NCI-H1930 (cell line): ENCODE data around the gene SLC28A3.
A peak's percentile ranks its signal among the peaks of the same experiment; 100 is the strongest.

Source experiments
- DNase-seq, 2 experiments: peaks; one replicate each; lab custom pipeline; 2025; lab: John Stamatoyannopoulos, UW

The SLC28A3 gene

DNA sequence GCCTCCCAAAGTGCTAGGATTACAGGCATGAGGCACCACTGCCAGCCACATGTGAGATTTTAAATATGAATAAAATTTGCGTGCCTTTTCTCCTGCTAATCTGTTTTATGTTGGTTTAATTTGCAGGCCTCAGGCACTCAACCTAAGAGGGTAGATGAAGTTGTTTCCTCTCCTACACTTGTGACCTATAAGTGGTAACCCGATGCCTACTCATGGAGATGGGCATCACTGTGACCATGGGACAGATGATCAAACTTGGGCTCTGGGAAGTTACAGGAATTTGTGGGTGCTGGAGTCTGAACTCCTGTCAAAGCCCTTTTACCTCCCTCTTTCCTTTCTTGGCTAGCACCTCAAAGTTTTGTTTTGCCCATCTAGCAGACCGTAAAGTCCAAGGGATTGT lies 1.1 kb downstream of the SLC28A3 start:
- no peak for DNase-seq

DNA sequence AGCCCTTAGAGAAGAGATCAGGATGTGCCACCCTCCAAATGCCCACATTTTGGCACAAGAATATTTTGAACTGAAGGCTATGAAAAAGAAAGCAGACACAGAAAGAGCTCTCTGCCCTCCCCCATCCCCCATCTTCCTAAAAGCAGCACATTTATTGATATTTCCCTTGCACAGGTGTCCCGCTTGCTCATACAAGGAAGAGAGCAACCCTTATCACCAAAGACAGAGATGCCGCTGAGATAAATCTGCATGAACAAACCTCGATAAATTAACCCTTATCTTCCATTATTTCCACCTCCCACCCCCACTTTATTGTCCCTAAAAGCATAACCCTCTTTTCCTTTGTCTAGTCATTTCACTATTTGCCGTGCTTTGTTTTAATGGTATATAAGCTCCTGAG lies 1.8 kb downstream of the SLC28A3 start:
- no peak for DNase-seq

DNA sequence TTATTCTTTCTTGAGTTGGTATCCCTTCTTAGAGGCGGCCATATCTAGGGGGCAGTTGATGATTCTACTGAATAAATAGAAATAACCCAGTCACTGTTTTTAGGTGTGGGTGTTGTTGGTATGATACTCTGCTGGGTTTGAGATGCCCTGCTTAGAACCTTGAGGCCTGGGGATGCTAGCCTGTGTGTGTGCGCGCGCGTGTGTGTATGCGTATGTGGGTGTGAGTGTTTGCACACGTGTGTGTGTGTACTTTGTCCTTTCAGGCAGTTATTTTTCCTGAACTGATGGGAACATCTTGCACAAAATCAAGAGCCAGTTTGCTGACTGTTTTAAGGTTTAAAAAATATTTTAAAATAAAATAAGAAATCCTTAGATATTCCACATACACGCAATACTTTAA lies 3.3 kb downstream of the SLC28A3 start:
- no peak for DNase-seq

GRCh38 chr9:84331119-84331809 lies 9.3 kb downstream of the SLC28A3 start:
- DNase-seq: no peak

DNA sequence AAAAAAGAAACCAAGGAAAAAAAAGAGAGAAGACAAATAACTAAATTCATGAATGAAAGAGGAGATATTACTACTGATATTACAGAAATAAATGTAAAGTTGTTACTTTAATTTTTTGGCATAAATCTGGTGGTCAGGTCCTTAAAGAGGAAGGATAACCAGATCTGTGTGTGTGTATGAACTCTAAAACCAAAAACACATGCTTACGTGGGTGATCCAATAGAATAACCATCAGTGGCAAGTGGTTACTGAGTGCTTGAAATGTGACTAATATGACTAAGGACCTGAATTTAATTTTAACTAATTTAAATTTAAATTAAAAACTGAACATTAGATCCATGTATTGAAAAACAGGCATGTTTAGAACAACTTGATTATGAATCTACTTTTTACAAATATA lies 10.3 kb downstream of the SLC28A3 start:
- DNase-seq: no peak

- DNase-seq: no peak
Observed at GRCh38 chr9:84327184-84327583, 13.4 kb downstream of the SLC28A3 start.

GRCh38 chr9:84325347-84325973 lies 15.1 kb downstream of the SLC28A3 start:
- no peak for DNase-seq

DNA sequence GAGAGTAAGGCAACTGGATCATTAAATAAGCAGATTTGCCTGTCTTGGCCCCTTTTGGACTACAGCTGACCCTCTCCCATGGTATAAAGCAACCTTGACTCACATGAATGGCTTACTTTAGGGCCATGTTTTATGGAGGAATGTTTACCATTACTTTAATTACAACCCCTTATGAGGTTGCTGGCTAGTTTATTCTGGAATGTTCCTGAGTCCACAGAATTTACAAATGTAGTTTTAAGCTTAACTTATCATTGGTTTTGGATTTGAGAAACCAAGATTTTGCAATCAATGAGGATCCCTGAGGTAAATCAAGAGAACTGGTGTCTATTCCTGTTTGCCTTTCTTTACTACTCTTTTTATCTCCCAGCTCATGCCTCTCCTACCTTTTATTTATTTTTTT lies 15.7 kb downstream of the SLC28A3 start:
- DNase-seq: no peak

DNA sequence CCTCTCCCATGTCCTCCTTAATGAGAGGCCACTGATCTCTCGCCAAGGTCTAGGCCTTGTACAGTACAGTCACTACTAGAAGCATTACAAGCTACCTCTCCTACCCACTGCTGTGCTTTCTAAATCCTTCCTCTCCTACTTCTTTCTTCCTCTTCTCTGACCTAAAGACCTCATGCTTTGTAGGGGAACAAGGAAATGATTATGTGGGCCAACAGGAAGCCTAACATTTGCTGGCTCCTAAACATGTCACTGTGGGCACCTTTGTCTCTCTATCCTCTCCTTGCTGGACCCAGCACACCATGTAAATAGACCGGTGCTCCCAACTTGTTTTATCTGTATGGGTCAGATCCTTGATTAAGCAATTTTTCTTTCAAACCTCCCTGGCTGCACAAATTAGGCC lies 16.7 kb downstream of the SLC28A3 start:
- DNase-seq: no peak

- DNase-seq: no peak
Observed at GRCh38 chr9:84322828-84323227, 17.7 kb downstream of the SLC28A3 start.

GRCh38 chr9:84320231-84320630 lies 20.3 kb downstream of the SLC28A3 start:
- no peak for DNase-seq

- DNase-seq: no peak
Observed at GRCh38 chr9:84319632-84320031, 20.9 kb downstream of the SLC28A3 start.

DNA sequence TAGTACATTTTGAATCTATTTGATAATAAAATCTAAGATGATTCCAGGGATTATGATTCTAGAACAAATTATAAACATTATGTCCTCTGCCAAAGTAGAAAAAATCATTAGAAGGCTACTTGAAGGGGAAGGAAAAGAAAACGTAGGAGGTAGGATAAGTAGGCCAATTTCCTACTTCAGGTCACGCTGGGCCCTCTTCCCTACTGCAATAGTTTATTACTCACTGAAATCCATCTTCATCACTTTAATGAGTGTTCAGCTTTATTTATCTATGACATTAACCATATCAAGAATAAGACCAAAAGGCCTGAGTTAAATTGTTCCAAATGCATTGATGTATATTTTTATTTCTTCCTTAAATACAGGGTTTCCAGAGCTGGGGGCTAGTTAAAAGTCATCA lies 21.6 kb downstream of the SLC28A3 start:
- no peak for DNase-seq

DNA sequence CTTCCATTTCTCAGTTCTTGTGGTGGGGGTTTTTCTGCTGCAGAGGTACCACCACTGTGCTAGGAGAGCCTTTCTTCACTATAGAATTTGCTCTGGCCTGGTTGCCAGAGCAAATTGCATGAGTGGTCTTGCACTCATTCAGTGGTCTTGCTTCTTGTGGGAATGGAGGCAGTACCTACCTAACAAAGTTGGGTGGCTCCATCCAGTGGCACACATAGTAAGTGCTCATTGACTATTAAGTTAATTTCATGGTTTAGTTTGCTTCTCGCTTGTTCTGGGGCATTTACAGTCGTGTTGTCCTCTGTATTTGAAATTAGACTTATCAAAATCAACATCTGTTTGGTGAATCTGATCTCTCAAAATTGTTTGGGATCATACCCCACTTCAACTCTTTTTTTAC lies 23.0 kb downstream of the SLC28A3 start:
- peak in 1 of 2 experiments; percentile 4 for DNase-seq

DNA sequence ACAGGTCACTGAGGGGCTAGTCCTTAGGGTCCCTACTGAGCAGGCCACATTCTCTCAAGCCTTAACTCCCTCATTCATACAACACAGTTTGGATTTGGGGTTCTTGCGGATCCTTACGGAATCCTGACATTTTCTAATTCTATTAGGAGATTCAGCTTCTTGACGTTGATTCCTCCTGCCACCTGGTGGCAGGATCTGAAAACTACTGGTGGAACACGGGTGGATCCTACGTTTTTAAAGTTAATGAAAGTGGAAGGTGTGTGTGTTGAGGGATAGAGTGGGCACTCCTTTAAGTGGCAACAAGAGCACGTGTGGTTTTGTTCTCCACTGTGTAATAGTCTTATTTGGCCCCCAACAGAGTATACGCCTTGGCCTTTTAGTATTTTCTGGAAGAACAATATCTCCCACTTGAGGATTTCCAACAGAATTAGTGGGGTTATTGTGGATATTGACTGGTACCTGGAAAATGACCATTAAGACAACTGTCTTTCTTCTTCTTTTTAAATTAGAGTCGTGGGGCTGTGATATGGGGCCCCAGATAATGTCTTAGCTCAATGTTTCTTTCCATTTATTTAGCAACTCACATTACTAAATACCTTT lies 25.2 kb downstream of the SLC28A3 start:
- peak; percentile 42 to 56 for DNase-seq

- DNase-seq: no peak
Observed at GRCh38 chr9:84314306-84314705, 26.3 kb downstream of the SLC28A3 start.

DNA sequence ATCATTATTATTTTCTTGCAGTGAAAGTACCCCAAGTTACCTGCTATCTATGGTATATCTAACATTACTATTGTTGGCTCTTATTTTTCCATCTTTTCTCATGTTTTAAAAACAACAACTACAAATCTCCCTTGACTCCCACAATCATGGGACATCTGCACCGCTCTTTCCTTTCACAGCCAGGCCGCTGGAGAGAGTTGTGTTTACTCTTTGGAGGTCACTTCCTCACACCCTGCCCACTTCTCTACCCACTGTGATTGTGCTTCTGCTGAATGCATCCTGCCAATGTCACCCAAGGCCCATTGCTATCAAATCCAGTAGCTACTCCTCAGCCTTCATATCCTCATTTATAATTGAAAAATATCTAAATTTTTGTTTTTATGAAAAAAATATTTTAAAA lies 29.7 kb downstream of the SLC28A3 start:
- no peak for DNase-seq

DNA sequence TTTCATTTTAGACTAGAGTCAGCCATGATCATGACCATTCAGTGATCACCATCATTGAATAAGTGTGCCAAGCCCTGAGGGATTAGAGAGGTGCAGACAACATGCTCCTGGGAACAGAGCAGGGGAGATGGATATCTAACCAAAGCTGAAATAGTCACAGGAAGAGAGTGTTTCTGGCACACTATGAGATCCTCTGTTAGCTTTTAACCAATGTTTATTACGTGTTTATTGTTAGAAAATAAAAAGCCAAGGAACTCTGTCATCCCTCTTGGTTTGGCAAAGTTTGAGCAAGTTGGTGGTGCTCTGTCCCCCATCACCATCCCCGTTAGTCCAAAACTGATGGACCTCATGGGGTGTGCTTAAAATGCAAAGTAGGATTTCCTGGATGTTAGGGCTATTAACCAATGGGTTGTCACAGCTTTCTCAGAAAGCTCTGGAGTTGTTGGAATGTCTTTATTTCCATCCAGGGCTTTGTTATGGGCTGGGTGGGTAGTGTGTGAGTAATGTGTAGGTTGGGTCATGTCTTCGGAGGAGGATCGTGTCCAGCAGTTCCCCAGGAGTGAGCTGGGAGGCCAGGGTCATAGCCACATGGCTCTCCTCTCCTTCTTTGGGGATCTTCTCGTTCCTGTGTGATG lies 34.9 kb downstream of the SLC28A3 start:
- DNase-seq: no peak

DNA sequence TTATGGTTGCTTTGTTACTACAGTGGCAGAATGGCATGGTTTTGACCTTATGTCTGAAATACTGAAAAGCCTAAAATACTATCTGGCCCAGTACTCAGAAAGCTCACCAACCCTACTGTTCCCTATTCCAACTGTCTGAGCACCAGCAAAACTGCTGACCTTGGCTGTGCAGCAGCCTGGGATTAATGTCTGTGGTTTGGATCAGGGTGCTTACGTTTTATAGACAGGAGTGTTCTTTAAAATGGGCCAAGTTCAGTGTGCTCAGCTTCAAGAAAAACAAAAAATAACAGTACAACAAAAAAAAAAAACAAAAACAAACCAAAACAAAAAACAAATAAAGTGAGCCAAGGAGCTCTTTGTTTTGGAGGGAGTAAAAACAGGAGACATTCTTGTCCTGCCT lies 36.4 kb downstream of the SLC28A3 start:
- DNase-seq: no peak

DNA sequence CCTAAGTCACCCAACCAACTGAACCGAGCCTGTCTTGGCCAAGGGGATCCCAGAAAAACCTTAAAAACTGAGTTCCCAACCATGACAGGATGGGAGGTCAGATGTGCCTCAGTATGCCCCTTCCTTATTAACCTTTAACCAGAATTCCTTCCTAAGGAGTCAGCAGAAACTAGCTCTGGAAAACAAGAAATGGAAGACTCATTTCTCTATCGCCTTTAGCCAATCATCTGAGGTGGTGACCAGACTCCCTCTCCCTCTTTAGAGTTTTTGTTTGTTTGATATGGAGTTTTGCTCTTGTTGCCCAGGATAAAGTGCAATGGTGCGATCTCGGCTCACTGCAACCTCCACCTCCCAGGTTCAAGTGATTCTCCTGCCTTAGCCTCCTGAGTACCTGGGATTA lies 37.5 kb downstream of the SLC28A3 start:
- no peak for DNase-seq

GRCh38 chr9:84301851-84302250 lies 38.7 kb downstream of the SLC28A3 start:
- DNase-seq: no peak

GRCh38 chr9:84300271-84300670 lies 40.3 kb downstream of the SLC28A3 start:
- DNase-seq: no peak

DNA sequence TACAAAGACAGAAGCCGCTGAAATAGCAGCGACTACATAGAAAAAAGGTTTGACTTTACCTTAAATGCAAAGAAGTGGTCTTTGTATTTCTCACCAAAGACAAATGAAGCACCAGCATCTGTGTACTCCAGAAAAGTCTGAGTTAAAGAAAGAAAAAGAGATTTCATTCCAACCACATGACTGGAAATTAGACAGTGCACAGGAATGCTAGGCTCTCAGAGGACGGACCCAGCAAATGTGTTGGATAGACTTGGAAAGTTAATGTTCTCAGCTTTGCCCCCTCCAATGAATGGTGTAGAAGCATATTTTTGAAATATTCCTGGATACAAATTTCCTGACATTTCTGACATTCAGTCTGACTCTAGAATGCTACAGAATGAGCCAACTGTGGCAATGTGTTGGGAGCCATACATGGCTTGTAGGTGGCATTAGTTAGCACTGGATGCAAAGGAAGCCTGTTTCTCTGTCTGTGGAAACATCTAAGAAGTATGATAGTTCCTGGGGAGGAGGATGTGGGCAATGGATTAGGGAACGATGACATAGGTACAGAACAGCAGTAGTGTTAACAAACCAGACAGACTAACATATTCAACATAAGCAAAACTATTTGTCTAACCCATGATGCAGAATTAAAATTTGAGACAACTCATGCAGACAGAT lies 43.3 kb downstream of the SLC28A3 start:
- no peak for DNase-seq
